GM23338 (cell line): Measurements from ENCODE around the gene COL1A2. TPM values are rescaled to one million over a fixed set of nuclear protein-coding genes. Genes with fewer than 3 reads are reported as not detected.

Experiments
- ATAC-seq: fragments of 200-7000 bp; cut with Tn5 transposase; 3 replicates; pipeline ENCODE4 v1.9.1; 2020
- DNase-seq: peaks from one replicate; pipeline ENCODE4 v3.0.0-alpha.2; 2015; ENCODE audit warnings: low spot score
- H2AFZ ChIP-seq: fragments of 200-600 bp; sonication (generic); 2 replicates; pipeline ENCODE4 v1.8.0; 2016; ENCODE audit warnings: antibody characterized with exemption, mild to moderate bottlenecking, moderate library complexity
- H3F3A ChIP-seq: fragments of 200-600 bp; sonication (generic); replicated peaks from 2 replicates; pipeline ENCODE4 v1.8.0; 2017; ENCODE audit warnings: antibody characterized with exemption, mixed run types, low read depth
- H3K27ac ChIP-seq: fragments of 200-600 bp; sonication (generic); 2 replicates; pipeline ENCODE4 v1.6.1; 2016; ENCODE audit warnings: low read depth
- H3K27me3 ChIP-seq: fragments of 200-600 bp; sonication (generic); 2 replicates; pipeline ENCODE4 v1.8.0; 2016; ENCODE audit warnings: mild to moderate bottlenecking, mixed run types, moderate library complexity; ENCODE audit not compliant: insufficient read depth
- H3K36me3 ChIP-seq: fragments of 200-600 bp; sonication (generic); 2 replicates; pipeline ENCODE4 v1.8.0; 2016; ENCODE audit warnings: mild to moderate bottlenecking; ENCODE audit not compliant: insufficient read depth
- H3K4me1 ChIP-seq: fragments of 200-600 bp; sonication (generic); 2 replicates; pipeline ENCODE4 v1.8.0; 2016; ENCODE audit warnings: mild to moderate bottlenecking, moderate library complexity; ENCODE audit not compliant: insufficient read depth
- H3K4me2 ChIP-seq: fragments of 200-600 bp; sonication (generic); 2 replicates; pipeline ENCODE4 v1.7.1; 2017; ENCODE audit warnings: mixed run types
- H3K4me3 ChIP-seq: fragments of 200-600 bp; sonication (generic); 2 replicates; pipeline ENCODE4 v1.6.1; 2016; ENCODE audit warnings: mixed run types
- H3K79me2 ChIP-seq: fragments of 200-600 bp; sonication (generic); replicated peaks from 2 replicates; pipeline ENCODE4 v1.8.0; 2017; ENCODE audit warnings: mild to moderate bottlenecking; ENCODE audit not compliant: insufficient read depth
- H3K9me2 ChIP-seq: fragments of 200-600 bp; sonication (generic); 2 replicates; pipeline ENCODE4 v1.8.0; 2017; ENCODE audit not compliant: insufficient read depth
- H4K20me1 ChIP-seq: fragments of 200-600 bp; sonication (generic); replicated peaks from 2 replicates; pipeline ENCODE4 v1.8.0; 2017; ENCODE audit warnings: mild to moderate bottlenecking; ENCODE audit not compliant: insufficient read depth
- H3K27ac Mint-ChIP-seq: 2 replicates; pipeline ENCODE4 v1.8.0; 2020; ENCODE audit warnings: inconsistent platforms, mild to moderate bottlenecking, moderate library complexity, mixed read lengths
- H3K27me3 Mint-ChIP-seq: 3 replicates; pipeline ENCODE4 v1.8.0; 2022; ENCODE audit warnings: low read depth, mild to moderate bottlenecking, moderate library complexity, mixed read lengths, inconsistent platforms; ENCODE audit not compliant: insufficient read depth, poor library complexity
- H3K36me3 Mint-ChIP-seq: 3 replicates; pipeline ENCODE4 v1.8.0; 2021; ENCODE audit warnings: low read depth, mild to moderate bottlenecking, inconsistent platforms, moderate library complexity, mixed read lengths
- H3K4me1 Mint-ChIP-seq: 3 replicates; pipeline ENCODE4 v1.8.0; 2020; ENCODE audit warnings: mild to moderate bottlenecking, inconsistent platforms, mixed read lengths
- H3K4me3 Mint-ChIP-seq: 3 replicates; pipeline ENCODE4 v1.8.0; 2021; ENCODE audit warnings: moderate library complexity, mild to moderate bottlenecking, inconsistent platforms, mixed read lengths
- H3K9me3 Mint-ChIP-seq: 3 replicates; pipeline ENCODE4 v1.8.0; 2020; ENCODE audit warnings: moderate library complexity, mild to moderate bottlenecking, inconsistent platforms, mixed read lengths
- CREB1 ChIP-seq: fragments of 250-450 bp; sonication (Bioruptor Pico); IDR thresholded peaks from 2 replicates; pipeline ENCODE4 v1.5.0; 2020; ENCODE audit warnings: low read depth, mild to moderate bottlenecking, moderate library complexity
- EZH2 ChIP-seq: fragments of 200-600 bp; sonication (generic); IDR thresholded peaks from one replicate; pipeline ENCODE4 v1.8.0; 2017; ENCODE audit warnings: antibody characterized with exemption, mild to moderate bottlenecking, low read depth; ENCODE audit not compliant: unreplicated experiment
- EZH2phosphoT487 ChIP-seq: fragments of 200-600 bp; sonication (generic); IDR thresholded peaks from one replicate; pipeline ENCODE4 v1.8.1; 2018; ENCODE audit warnings: antibody characterized with exemption; ENCODE audit not compliant: unreplicated experiment
- JUNB ChIP-seq: IDR thresholded peaks from one replicate; pipeline ENCODE4 v1.6.1; 2016; ENCODE audit warnings: antibody characterized with exemption; ENCODE audit not compliant: unreplicated experiment
- NANOG ChIP-seq: IDR thresholded peaks from 2 replicates; pipeline ENCODE4 v1.6.1; 2016; ENCODE audit warnings: antibody characterized with exemption, borderline replicate concordance
- POLR2AphosphoS5 ChIP-seq: IDR thresholded peaks from 2 replicates; pipeline ENCODE4 v1.6.1; 2016; ENCODE audit warnings: antibody characterized with exemption, low read depth
- STAT1 ChIP-seq: IDR thresholded peaks from one replicate; pipeline ENCODE4 v1.6.1; 2016; ENCODE audit warnings: antibody characterized with exemption; ENCODE audit not compliant: unreplicated experiment
- ZNF114 ChIP-seq: fragments of 250-450 bp; sonication (Bioruptor Pico); IDR thresholded peaks from 2 replicates; pipeline ENCODE4 v1.5.0; 2020; ENCODE audit warnings: mild to moderate bottlenecking, moderate library complexity
- ZNF331 ChIP-seq: fragments of 250-450 bp; sonication (Bioruptor Pico); IDR thresholded peaks from 2 replicates; pipeline ENCODE4 v1.5.0; 2020; ENCODE audit warnings: low read depth, mild to moderate bottlenecking, moderate library complexity
- polyA plus RNA-seq: library from polyadenylated mRNA; unstranded; fragments of >200 nt; fragmentation: Nextera tagmentation; extraction: Ambion mirVana; gene quantifications from 2 replicates; pipeline ENCODE4 v1.2.1, GENCODE V29; 2016
- total RNA-seq: library from RNA; depleted of rRNA; stranded (reverse); fragments of >200 nt; shearing (Covaris generic); gene quantifications from 2 replicates; pipeline ENCODE4 v1.2.3, GENCODE V29; 2014
- TF ChIP-seq, protein P1 (sequence below), 2 experiments: fragments of 200-600 bp in 1 of 2; sonication (generic) in 1 of 2; conservative IDR thresholded peaks; 2 replicates each; pipeline versions ENCODE4 v1.5.1 to v1.6.1; 2016 to 2017; ENCODE audit warnings: antibody characterized with exemption in 2 of 2, low read depth in 2 of 2, mild to moderate bottlenecking in 2 of 2, moderate library complexity in 1 of 2
- TF ChIP-seq, protein P2 (sequence below): IDR thresholded peaks from one replicate; pipeline ENCODE4 v1.6.1; 2018; ENCODE audit warnings: antibody characterized with exemption; ENCODE audit not compliant: unreplicated experiment
- TF ChIP-seq, protein P3 (sequence below): IDR thresholded peaks from 2 replicates; pipeline ENCODE4 v1.6.1; 2016; ENCODE audit warnings: antibody characterized with exemption

COL1A2 gene
- total and polyA plus RNA-seq, 2 experiments from 2014 or later, result 32.0 to 67.0 TPM

DNA sequence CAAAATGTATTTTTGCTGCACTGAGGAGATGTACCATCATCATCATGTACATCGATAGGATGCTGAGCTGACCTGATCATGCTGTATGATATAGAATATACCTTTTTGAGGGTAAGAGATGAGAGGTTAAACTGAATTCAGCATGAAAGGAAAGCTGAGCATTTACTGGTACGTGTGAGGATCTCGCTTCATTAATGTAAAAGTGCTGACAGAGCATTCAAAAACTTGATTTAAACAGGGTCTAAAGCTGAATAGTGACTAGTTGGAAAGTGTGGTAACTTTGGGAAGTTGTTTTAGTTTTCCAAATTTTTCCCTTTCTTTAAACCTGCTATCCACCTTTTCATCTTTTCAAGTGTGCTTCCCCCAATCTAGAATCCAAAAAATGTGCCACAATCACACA, 28.5 kb upstream of the COL1A2 start (continued):
- TF ChIP-seq, protein P1, sequence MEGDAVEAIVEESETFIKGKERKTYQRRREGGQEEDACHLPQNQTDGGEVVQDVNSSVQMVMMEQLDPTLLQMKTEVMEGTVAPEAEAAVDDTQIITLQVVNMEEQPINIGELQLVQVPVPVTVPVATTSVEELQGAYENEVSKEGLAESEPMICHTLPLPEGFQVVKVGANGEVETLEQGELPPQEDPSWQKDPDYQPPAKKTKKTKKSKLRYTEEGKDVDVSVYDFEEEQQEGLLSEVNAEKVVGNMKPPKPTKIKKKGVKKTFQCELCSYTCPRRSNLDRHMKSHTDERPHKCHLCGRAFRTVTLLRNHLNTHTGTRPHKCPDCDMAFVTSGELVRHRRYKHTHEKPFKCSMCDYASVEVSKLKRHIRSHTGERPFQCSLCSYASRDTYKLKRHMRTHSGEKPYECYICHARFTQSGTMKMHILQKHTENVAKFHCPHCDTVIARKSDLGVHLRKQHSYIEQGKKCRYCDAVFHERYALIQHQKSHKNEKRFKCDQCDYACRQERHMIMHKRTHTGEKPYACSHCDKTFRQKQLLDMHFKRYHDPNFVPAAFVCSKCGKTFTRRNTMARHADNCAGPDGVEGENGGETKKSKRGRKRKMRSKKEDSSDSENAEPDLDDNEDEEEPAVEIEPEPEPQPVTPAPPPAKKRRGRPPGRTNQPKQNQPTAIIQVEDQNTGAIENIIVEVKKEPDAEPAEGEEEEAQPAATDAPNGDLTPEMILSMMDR (conservative IDR thresholded peaks at IDR 0.05; ENCODE audit: low read depth in 2 of 2), result no peak

DNA sequence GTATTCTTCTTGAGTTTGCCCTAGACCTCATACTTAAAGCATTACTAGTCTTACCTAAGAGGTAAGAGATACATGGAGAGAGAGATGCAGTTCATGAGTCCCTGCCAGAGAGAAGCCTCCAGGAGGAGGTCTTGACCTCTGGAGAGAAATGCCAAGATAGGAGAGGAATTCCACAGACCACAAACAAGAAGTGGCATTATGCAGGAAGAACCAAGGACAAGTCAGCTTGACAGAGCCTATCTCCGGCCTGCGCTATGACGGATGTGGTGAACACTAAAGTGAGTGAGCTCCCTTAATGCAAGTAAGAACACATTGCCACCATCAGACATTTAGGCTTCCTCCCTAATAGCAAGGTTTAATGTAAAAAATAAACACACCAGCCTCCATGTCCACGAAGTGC, 27.9 kb upstream of the COL1A2 start:
- no peaks in the 10 kb centered on the region for H3K9me3 Mint-ChIP-seq
- Histone ChIP-seq H3K36me3 (no peaks in the 10 kb centered on the region), H3K9me2 (no peaks in the 10 kb centered on the region), H4K20me1 (no peaks in the 10 kb centered on the region), H3K27me3 (no peaks in the 10 kb centered on the region), H3K4me1 (0 out of 2 replicates have a peak, but pooled peaks cover 4% of the 10 kb centered on the region), H3K4me3 (no peak overlapping the region), H3K4me2 (no peak overlapping the region), H3K27ac (no peak overlapping the region), H2AFZ (no peak overlapping the region), H3K79me2 (no peaks in the 10 kb centered on the region), H3F3A (no peaks in the 10 kb centered on the region)
- DNase-seq, result no peak
- H3K27ac Mint-ChIP-seq, result no peak overlapping the region
- H3K4me1 Mint-ChIP-seq, result peaks cover 7% of the 10 kb centered on the region
- TF ChIP-seq POLR2AphosphoS5, result no peak
- no peak for TF ChIP-seq ZNF114 (CRISPR knock-in tag)
- TF ChIP-seq EZH2, result no peak
- TF ChIP-seq, protein P2, sequence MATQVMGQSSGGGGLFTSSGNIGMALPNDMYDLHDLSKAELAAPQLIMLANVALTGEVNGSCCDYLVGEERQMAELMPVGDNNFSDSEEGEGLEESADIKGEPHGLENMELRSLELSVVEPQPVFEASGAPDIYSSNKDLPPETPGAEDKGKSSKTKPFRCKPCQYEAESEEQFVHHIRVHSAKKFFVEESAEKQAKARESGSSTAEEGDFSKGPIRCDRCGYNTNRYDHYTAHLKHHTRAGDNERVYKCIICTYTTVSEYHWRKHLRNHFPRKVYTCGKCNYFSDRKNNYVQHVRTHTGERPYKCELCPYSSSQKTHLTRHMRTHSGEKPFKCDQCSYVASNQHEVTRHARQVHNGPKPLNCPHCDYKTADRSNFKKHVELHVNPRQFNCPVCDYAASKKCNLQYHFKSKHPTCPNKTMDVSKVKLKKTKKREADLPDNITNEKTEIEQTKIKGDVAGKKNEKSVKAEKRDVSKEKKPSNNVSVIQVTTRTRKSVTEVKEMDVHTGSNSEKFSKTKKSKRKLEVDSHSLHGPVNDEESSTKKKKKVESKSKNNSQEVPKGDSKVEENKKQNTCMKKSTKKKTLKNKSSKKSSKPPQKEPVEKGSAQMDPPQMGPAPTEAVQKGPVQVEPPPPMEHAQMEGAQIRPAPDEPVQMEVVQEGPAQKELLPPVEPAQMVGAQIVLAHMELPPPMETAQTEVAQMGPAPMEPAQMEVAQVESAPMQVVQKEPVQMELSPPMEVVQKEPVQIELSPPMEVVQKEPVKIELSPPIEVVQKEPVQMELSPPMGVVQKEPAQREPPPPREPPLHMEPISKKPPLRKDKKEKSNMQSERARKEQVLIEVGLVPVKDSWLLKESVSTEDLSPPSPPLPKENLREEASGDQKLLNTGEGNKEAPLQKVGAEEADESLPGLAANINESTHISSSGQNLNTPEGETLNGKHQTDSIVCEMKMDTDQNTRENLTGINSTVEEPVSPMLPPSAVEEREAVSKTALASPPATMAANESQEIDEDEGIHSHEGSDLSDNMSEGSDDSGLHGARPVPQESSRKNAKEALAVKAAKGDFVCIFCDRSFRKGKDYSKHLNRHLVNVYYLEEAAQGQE, result no peak
- TF ChIP-seq, protein P3, sequence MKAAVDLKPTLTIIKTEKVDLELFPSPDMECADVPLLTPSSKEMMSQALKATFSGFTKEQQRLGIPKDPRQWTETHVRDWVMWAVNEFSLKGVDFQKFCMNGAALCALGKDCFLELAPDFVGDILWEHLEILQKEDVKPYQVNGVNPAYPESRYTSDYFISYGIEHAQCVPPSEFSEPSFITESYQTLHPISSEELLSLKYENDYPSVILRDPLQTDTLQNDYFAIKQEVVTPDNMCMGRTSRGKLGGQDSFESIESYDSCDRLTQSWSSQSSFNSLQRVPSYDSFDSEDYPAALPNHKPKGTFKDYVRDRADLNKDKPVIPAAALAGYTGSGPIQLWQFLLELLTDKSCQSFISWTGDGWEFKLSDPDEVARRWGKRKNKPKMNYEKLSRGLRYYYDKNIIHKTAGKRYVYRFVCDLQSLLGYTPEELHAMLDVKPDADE, result no peak
- TF ChIP-seq, protein P1 (conservative IDR thresholded peaks at IDR 0.05; ENCODE audit: low read depth in 2 of 2), result no peak
- TF ChIP-seq NANOG, result no peak
- no peak for TF ChIP-seq CREB1 (CRISPR knock-in tag)
- no peak for TF ChIP-seq EZH2phosphoT487
- no peak for TF ChIP-seq JUNB
- TF ChIP-seq ZNF331 (CRISPR knock-in tag), result no peak
- TF ChIP-seq STAT1, result no peak
- ATAC-seq, result no peak
- peaks cover 3% of the 10 kb centered on the region for H3K27me3 Mint-ChIP-seq
- no peaks in the 10 kb centered on the region for H3K36me3 Mint-ChIP-seq
- no peak overlapping the region for H3K4me3 Mint-ChIP-seq
